Measurements from ENCODE around the gene IRF9. TPM values are rescaled to one million over a fixed set of nuclear protein-coding genes. Genes with fewer than 3 reads are reported as not detected.

Gene IRF9
- total and polyA plus RNA-seq, 11 donors: 23.4 to 169 (median 29.8) TPM

DNA sequence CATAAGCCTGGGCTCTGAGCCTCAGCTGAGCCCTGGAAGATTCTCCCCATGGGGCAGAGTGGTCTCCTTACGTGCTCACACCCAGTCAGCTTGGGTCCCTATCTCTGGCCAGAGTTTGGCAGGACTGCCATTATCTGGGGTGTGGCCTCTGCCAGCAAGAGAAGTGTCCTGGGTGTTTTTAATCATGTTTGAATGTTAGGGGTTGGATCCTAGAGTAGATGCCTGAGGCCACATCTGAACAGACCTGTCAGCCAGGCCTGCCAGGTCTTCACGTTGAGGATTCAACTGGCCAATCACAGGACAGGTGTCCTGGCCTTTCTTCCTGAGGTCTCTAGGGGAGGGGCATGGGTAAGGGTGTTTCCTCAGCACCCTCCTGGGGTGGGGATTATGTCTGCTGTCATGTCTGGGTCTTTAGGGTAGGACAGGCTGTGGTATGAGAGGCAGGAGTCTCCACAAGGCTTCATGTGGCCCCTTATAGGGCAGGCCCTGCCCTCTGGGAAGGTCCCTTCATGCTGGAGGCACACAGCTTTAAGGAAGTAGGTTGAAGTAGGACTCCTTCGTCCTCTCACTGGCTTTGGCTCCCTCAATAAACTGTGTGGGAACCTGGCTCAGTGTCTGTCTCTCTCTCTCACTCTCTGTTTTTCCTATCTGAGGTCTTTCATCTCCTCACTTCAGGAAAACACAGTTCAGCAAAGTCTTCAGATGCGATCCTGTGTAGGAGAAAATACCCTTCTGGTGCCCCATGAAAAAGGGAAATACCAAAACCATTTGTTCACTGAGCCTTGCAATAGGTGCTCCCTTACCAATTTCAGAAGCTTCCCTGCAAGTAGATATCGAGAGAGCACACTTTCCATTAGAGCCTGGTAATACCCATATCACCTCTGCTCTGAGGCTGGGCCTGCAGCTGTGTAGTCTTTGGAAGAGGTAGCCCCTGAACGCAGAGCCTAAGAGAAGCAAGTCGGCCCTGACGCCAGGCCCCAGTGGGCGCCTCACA lies 37.3 kb upstream of the IRF9 start:
- TF ChIP-seq POLR2A (IDR thresholded peaks at IDR 0.05): no peak
- TF ChIP-seq, protein P1, sequence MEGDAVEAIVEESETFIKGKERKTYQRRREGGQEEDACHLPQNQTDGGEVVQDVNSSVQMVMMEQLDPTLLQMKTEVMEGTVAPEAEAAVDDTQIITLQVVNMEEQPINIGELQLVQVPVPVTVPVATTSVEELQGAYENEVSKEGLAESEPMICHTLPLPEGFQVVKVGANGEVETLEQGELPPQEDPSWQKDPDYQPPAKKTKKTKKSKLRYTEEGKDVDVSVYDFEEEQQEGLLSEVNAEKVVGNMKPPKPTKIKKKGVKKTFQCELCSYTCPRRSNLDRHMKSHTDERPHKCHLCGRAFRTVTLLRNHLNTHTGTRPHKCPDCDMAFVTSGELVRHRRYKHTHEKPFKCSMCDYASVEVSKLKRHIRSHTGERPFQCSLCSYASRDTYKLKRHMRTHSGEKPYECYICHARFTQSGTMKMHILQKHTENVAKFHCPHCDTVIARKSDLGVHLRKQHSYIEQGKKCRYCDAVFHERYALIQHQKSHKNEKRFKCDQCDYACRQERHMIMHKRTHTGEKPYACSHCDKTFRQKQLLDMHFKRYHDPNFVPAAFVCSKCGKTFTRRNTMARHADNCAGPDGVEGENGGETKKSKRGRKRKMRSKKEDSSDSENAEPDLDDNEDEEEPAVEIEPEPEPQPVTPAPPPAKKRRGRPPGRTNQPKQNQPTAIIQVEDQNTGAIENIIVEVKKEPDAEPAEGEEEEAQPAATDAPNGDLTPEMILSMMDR (IDR thresholded peaks at IDR 0.05): no peak
- no peak overlapping the region for H3K27ac ChIP-seq
- no peaks in the 10 kb centered on the region for H3K27me3 ChIP-seq
- no peaks in the 10 kb centered on the region for H3K9me3 ChIP-seq
- DNase-seq (no peak), ATAC-seq (peak in 2 of 4 donors; percentile 16 to 21)
- intact Hi-C loops (cut with DNase I): no loop called here
- H3K4me3 ChIP-seq: no peak overlapping the region
- WGBS, 4 donors: 75 to 86% (median 83%) methylated on average over 9 of the region's 9 CpGs
- no peaks in the 10 kb centered on the region for H3K4me1 ChIP-seq
- peaks cover 0 to 63% (median 56%) of the 10 kb centered on the region in 9 donors for H3K36me3 ChIP-seq

DNA sequence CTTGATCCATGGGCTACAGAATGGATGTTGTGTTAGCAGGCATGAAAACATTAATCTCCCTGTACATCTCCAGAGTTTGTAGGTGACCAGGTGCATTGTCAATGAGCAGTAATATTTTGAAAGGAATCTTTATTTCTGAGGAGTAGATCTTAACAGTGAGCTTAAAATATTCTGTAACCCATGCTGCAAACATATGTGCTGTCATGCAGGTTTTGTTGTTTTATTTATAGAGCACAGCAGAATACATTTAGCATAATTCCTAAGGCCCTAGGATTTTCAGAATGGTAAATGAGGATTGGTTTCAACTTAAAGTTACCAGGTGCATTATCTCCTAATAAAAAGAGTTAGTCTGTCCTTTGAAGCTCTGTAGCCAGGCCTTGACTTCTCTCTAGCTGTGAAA lies 34.1 kb upstream of the IRF9 start:
- H3K4me3 ChIP-seq: no peak overlapping the region
- H3K27me3 ChIP-seq: no peaks in the 10 kb centered on the region
- intact Hi-C loops (cut with DNase I): no loop called here
- peaks cover 0 to 20% (median 15%) of the 10 kb centered on the region in 12 donors for H3K4me1 ChIP-seq
- H3K9me3 ChIP-seq: no peaks in the 10 kb centered on the region
- DNase-seq: no peak
- peaks cover 0 to 30% (median 24%) of the 10 kb centered on the region in 9 donors for H3K36me3 ChIP-seq
- no peak for TF ChIP-seq POLR2A (IDR thresholded peaks at IDR 0.05)
- TF ChIP-seq, protein P1 (IDR thresholded peaks at IDR 0.05): no peak
- no peak for ATAC-seq
- H3K27ac ChIP-seq: no peak overlapping the region

DNA sequence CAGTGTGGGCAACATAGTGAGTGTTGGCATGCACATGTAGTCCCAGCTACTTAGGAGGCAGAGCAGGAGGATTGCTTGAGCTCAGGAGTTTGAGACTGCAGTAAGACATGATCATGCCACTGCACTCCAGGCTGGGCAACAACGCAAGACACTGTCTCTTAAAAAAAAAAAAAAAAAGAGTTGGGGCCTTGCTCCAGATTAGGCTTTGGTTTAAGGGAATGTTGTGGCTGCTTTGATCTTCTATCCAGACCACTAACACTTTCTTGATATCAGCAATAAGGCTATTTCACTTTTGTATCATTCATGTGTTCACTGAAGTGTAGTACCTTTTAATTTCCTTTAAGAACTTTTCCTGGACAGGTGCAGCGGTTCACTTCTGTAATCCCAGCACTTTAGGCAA lies 33.4 kb upstream of the IRF9 start:
- intact Hi-C loops (cut with DNase I): no loop called here
- no peak for TF ChIP-seq POLR2A (IDR thresholded peaks at IDR 0.05)
- TF ChIP-seq, protein P1 (IDR thresholded peaks at IDR 0.05): no peak
- Histone ChIP-seq H3K36me3 (peaks cover 0 to 23% (median 16%) of the 10 kb centered on the region in 9 donors), H3K9me3 (no peaks in the 10 kb centered on the region), H3K4me1 (peaks cover 0 to 27% (median 19%) of the 10 kb centered on the region in 12 donors), H3K27ac (no peak overlapping the region), H3K27me3 (no peaks in the 10 kb centered on the region), H3K4me3 (no peak overlapping the region)
- WGBS, 4 donors: 88 to 93% (median 91%) methylated on average over 2 of the region's 2 CpGs
- ATAC-seq (no peak), DNase-seq (no peak)

DNA sequence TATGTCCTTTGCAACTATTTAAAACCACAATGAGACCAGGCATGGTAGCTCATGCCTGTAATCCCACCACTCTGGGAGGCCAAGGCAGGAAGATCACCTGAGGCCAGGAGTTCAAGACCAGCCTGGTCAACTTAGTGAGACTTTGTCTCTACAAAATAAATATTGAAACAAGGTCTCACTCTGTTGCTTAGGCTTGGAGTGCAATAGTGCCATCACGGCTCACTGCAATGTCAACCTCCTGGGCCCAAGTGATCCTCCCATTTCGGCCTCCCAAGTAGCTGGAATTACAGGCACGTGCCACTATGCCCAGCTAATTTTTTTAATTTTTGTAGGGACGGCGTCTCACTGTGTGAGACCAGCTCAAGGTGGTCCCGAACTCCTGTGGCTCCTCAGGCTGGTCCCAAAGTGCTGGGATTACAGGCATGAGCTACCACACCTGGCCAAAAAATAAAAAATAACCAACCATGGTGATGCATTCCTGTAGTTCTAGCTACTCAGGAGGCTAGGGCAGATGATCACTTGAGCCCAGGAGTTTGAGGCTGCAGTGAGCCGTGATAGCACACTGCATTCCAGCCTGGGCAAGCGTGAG lies 31.6 kb upstream of the IRF9 start:
- peaks cover 0 to 5% (median 0%) of the 10 kb centered on the region in 9 donors for H3K36me3 ChIP-seq
- 90 to 97% (median 95%) methylated on average over 8 of the region's 8 CpGs for WGBS, 4 donors
- H3K4me3 ChIP-seq: no peak overlapping the region
- DNase-seq: no peak
- ATAC-seq: no peak
- no peaks in the 10 kb centered on the region for H3K9me3 ChIP-seq
- no peaks in the 10 kb centered on the region for H3K27me3 ChIP-seq
- intact Hi-C loops (cut with DNase I): no loop called here
- TF ChIP-seq, protein P1 (IDR thresholded peaks at IDR 0.05): no peak
- TF ChIP-seq POLR2A (IDR thresholded peaks at IDR 0.05): no peak
- peaks cover 0 to 33% (median 19%) of the 10 kb centered on the region in 12 donors for H3K4me1 ChIP-seq
- no peak overlapping the region for H3K27ac ChIP-seq
